ENCODE measurements around the gene PI4KB. TPM values are rescaled to one million over a fixed set of nuclear protein-coding genes. Genes with fewer than 3 reads are reported as not detected.

Gene PI4KB
- polyA plus RNA-seq, 3 donors = 62.6 to 67.6 (median 65.7) TPM

- DNase-seq (ENCODE audit: extremely low read depth in 1 of 11, low read depth in 9 of 11, low spot score in 4 of 11) = no peak
Measured at GRCh38 chr1:151324390-151324930, 2.8 kb downstream of the PI4KB start.

- DNase-seq (ENCODE audit: extremely low read depth in 1 of 11, low read depth in 9 of 11, low spot score in 4 of 11) = no peak
Measured at GRCh38 chr1:151318975-151319374, 8.2 kb downstream of the PI4KB start.

GRCh38 chr1:151315565-151316235 lies 11.5 kb downstream of the PI4KB start:
- DNase-seq (ENCODE audit: extremely low read depth in 1 of 11, low read depth in 9 of 11, low spot score in 4 of 11) = no peak

- DNase-seq (ENCODE audit: extremely low read depth in 1 of 11, low read depth in 9 of 11, low spot score in 4 of 11) = no peak
Measured at GRCh38 chr1:151314137-151314875, 12.9 kb downstream of the PI4KB start.

GRCh38 chr1:151313501-151313900 lies 13.7 kb downstream of the PI4KB start:
- no peak for DNase-seq (ENCODE audit: extremely low read depth in 1 of 11, low read depth in 9 of 11, low spot score in 4 of 11)

- DNase-seq (ENCODE audit: extremely low read depth in 1 of 11, low read depth in 9 of 11, low spot score in 4 of 11) = no peak
Measured at GRCh38 chr1:151312826-151313225, 14.4 kb downstream of the PI4KB start.

- no peak for DNase-seq (ENCODE audit: extremely low read depth in 1 of 11, low read depth in 9 of 11, low spot score in 4 of 11)
Measured at GRCh38 chr1:151312411-151312810, 14.8 kb downstream of the PI4KB start.

- no peak for DNase-seq (ENCODE audit: extremely low read depth in 1 of 11, low read depth in 9 of 11, low spot score in 4 of 11)
Measured at GRCh38 chr1:151311589-151312331, 15.5 kb downstream of the PI4KB start.

- DNase-seq (ENCODE audit: extremely low read depth in 1 of 11, low read depth in 9 of 11, low spot score in 4 of 11) = no peak
Measured at GRCh38 chr1:151311011-151311410, 16.2 kb downstream of the PI4KB start.

- no peak for DNase-seq (ENCODE audit: extremely low read depth in 1 of 11, low read depth in 9 of 11, low spot score in 4 of 11)
Measured at GRCh38 chr1:151309811-151310323, 17.3 kb downstream of the PI4KB start.

- DNase-seq (ENCODE audit: extremely low read depth in 1 of 11, low read depth in 9 of 11, low spot score in 4 of 11) = no peak
Measured at GRCh38 chr1:151294742-151295462, 32.3 kb downstream of the PI4KB start.

- no peak for DNase-seq (ENCODE audit: extremely low read depth in 1 of 11, low read depth in 9 of 11, low spot score in 4 of 11)
Measured at GRCh38 chr1:151293093-151293492, 34.1 kb downstream of the PI4KB start.

- DNase-seq (ENCODE audit: extremely low read depth in 1 of 11, low read depth in 9 of 11, low spot score in 4 of 11) = no peak
Measured at GRCh38 chr1:151292207-151293030, 34.8 kb downstream of the PI4KB start.

- DNase-seq (ENCODE audit: extremely low read depth in 1 of 11, low read depth in 9 of 11, low spot score in 4 of 11) = no peak
Measured at GRCh38 chr1:151290709-151291303, 36.4 kb downstream of the PI4KB start.

- DNase-seq (ENCODE audit: extremely low read depth in 1 of 11, low read depth in 9 of 11, low spot score in 4 of 11) = no peak
Measured at GRCh38 chr1:151289991-151290708, 37.1 kb downstream of the PI4KB start.

- no peak for DNase-seq (ENCODE audit: extremely low read depth in 1 of 11, low read depth in 9 of 11, low spot score in 4 of 11)
Measured at GRCh38 chr1:151289080-151289935, 37.9 kb downstream of the PI4KB start.
